Chondrocyte (in vitro differentiated cells): ENCODE results near the gene HOGA1. TPM values are rescaled to one million over a fixed set of nuclear protein-coding genes. Genes with fewer than 3 reads are reported as not detected.
"Not testable (repeated sequence)": the region's sequence is repeated elsewhere in the genome, so short reads cannot be mapped to it uniquely, and the experiment has no call there.

Source experiments
- DNase-seq: peaks from one replicate; pipeline ENCODE4 v3.0.0; 2021; ENCODE audit warnings: mixed read lengths, low spot score
- H3K27ac Mint-ChIP-seq: one replicate; pipeline ENCODE4 v1.8.0; 2021; ENCODE audit warnings: mild to moderate bottlenecking, moderate library complexity, mixed read lengths; ENCODE audit not compliant: unreplicated experiment
- H3K27me3 Mint-ChIP-seq: 2 replicates; pipeline ENCODE4 v1.8.0; 2021; ENCODE audit warnings: low read depth, mixed read lengths
- H3K36me3 Mint-ChIP-seq: 2 replicates; pipeline ENCODE4 v1.8.0; 2021; ENCODE audit warnings: low read depth, mixed read lengths
- H3K4me1 Mint-ChIP-seq: 2 replicates; pipeline ENCODE4 v1.8.0; 2021; ENCODE audit warnings: low read depth, mild to moderate bottlenecking, mixed read lengths
- H3K4me3 Mint-ChIP-seq: one replicate; pipeline ENCODE4 v1.8.0; 2021; ENCODE audit warnings: mild to moderate bottlenecking, moderate library complexity, mixed read lengths; ENCODE audit not compliant: unreplicated experiment
- H3K9me3 Mint-ChIP-seq: 2 replicates; pipeline ENCODE4 v1.8.0; 2021; ENCODE audit warnings: low read depth, mixed read lengths
- CTCF ChIP-seq: fragments of 200-600 bp; sonication (generic); IDR thresholded peaks from 2 replicates; pipeline ENCODE4 v1.5.0; 2021; ENCODE audit warnings: antibody characterized with exemption, mild to moderate bottlenecking, moderate library complexity
- total RNA-seq: library from RNA; stranded (reverse); gene quantifications from 3 replicates; pipeline ENCODE4 v1.2.1, GENCODE V29; 2021

Gene HOGA1
- total RNA-seq, 1 donor from 2014 or later, result 0.12 TPM

GRCh38 chr10:97629289-97629688, 45.1 kb downstream of the HOGA1 start:
- Mint-ChIP-seq H3K4me1 (peaks cover 15% of the 10 kb centered on the region), H3K27me3 (no peaks in the 10 kb centered on the region), H3K4me3 (no peak overlapping the region), H3K27ac (no peak overlapping the region), H3K36me3 (peaks cover 2% of the 10 kb centered on the region), H3K9me3 (no peaks in the 10 kb centered on the region)
- no peak for TF ChIP-seq CTCF
- DNase-seq, result no peak

- DNase-seq, result no peak
- TF ChIP-seq CTCF, result no peak
- Mint-ChIP-seq H3K9me3 (no peaks in the 10 kb centered on the region), H3K4me3 (no peak overlapping the region), H3K4me1 (peaks cover 15% of the 10 kb centered on the region), H3K27ac (no peak overlapping the region), H3K27me3 (no peaks in the 10 kb centered on the region), H3K36me3 (peaks cover 2% of the 10 kb centered on the region)
These were observed 46.9 kb downstream of the HOGA1 start for GRCh38 chr10:97631098-97631497.

- Mint-ChIP-seq H3K27ac (peak within 1 kb of the TSS; percentile 91), H3K4me1 (peaks cover 15% of the 10 kb centered on the region), H3K36me3 (peaks cover 2% of the 10 kb centered on the region), H3K4me3 (peak within 1 kb of the TSS; percentile 99), H3K27me3 (no peaks in the 10 kb centered on the region), H3K9me3 (no peaks in the 10 kb centered on the region)
- DNase-seq, result peak; percentile 98
- TF ChIP-seq CTCF, result no peak
These were observed 49.0 kb downstream of the HOGA1 start, which contains the start of gene MORN4 for GRCh38 chr10:97632949-97633884. TSS of gene MORN4 (minus strand) at chr10:97633500. CDS start at chr10:97619653, 13,847 bp downstream.

- Mint-ChIP-seq H3K27ac (no peak overlapping the region), H3K4me3 (peak overlapping the region; percentile 99), H3K27me3 (no peaks in the 10 kb centered on the region), H3K36me3 (peaks cover 2% of the 10 kb centered on the region), H3K9me3 (no peaks in the 10 kb centered on the region), H3K4me1 (peaks cover 15% of the 10 kb centered on the region)
- peak; percentile 51 for TF ChIP-seq CTCF
- no peak for DNase-seq
These were observed 49.7 kb downstream of the HOGA1 start for GRCh38 chr10:97633921-97634320.

- Mint-ChIP-seq H3K36me3 (peaks cover 2% of the 10 kb centered on the region), H3K9me3 (no peaks in the 10 kb centered on the region), H3K27me3 (no peaks in the 10 kb centered on the region), H3K4me1 (peaks cover 20% of the 10 kb centered on the region), H3K27ac (no peak overlapping the region), H3K4me3 (no peak overlapping the region)
- no peak for DNase-seq
- no peak for TF ChIP-seq CTCF
These were observed 51.4 kb downstream of the HOGA1 start for GRCh38 chr10:97635577-97635976.

- not testable (repeated sequence) for H3K36me3 Mint-ChIP-seq, H3K27ac Mint-ChIP-seq, DNase-seq, H3K4me3 Mint-ChIP-seq, H3K9me3 Mint-ChIP-seq, H3K27me3 Mint-ChIP-seq
- peaks cover 23% of the 10 kb centered on the region for H3K4me1 Mint-ChIP-seq
These were observed 54.9 kb downstream of the HOGA1 start for GRCh38 chr10:97639090-97639489.
